Fibroblast of mammary gland (primary cell): ENCODE measurements around the gene FBXW11.
"Not testable (repeated sequence)": the region's sequence is repeated elsewhere in the genome, so short reads cannot be mapped to it uniquely, and the experiment has no call there.

Source experiments
- DNase-seq: peaks from one replicate; pipeline ENCODE4 v3.0.0-alpha.2; 2010; ENCODE audit warnings: low read depth
- H3K4me3 ChIP-seq: 2 replicates; pipeline ENCODE4 v1.5.1; 2011; ENCODE audit warnings: low read depth, mild to moderate bottlenecking, low read length, moderate library complexity; ENCODE audit not compliant: control insufficient read depth
- CTCF ChIP-seq: conservative IDR thresholded peaks from 2 replicates; pipeline ENCODE4 v1.5.1; 2011; ENCODE audit warnings: low read depth, low read length, inconsistent platforms; ENCODE audit not compliant: control insufficient read depth, insufficient read depth

Gene FBXW11

GRCh38 chr5:172029876-172030275, 23.4 kb upstream of the FBXW11 start:
- no peak for DNase-seq
- TF ChIP-seq CTCF = no peak
- no peak overlapping the region for H3K4me3 ChIP-seq

- H3K4me3 ChIP-seq = no peak overlapping the region
- no peak for TF ChIP-seq CTCF
- no peak for DNase-seq
Observed at GRCh38 chr5:172028167-172028566, 21.7 kb upstream of the FBXW11 start.

GRCh38 chr5:172020110-172020786, 13.8 kb upstream of the FBXW11 start:
- DNase-seq = peak; percentile 24
- not testable (repeated sequence) for H3K4me3 ChIP-seq

- DNase-seq = no peak
- TF ChIP-seq CTCF = no peak
Observed at GRCh38 chr5:172015346-172015745, 8.9 kb upstream of the FBXW11 start.

GRCh38 chr5:172010278-172010677, 3.8 kb upstream of the FBXW11 start:
- H3K4me3 ChIP-seq = no peak overlapping the region
- no peak for TF ChIP-seq CTCF
- DNase-seq = peak; percentile 26

More at GRCh38 chr5:172015346-172015745, 8.9 kb upstream of the FBXW11 start:
- H3K4me3 ChIP-seq = no peak overlapping the region

GRCh38 chr5:172009536-172010270, 3.3 kb upstream of the FBXW11 start:
- DNase-seq = no peak
- TF ChIP-seq CTCF = no peak
- H3K4me3 ChIP-seq = no peak overlapping the region

- DNase-seq = no peak
- no peak for TF ChIP-seq CTCF
- H3K4me3 ChIP-seq = no peak overlapping the region
Observed at GRCh38 chr5:172008689-172009141, 2.3 kb upstream of the FBXW11 start.
